ENCODE measurements around the gene MTX3.

MTX3 gene

DNA sequence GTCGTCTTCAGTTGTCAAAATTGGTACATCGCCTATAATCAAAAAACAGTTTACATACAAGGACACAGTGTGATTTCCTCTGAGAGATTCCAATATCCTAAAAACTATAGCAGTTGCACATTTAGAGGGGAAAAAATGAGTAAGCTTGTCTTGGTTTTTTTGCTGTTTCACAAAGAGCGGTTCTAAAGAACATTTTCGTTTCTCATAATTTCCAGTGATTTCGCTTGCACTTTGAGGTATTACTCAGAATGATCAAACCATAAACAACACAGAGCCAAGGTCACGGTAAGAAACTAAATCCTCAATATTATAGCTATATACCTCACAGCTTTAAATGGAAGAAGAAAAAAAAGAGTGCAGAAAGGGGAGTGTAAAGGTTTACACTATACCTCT, 861 bp downstream of the MTX3 start:
- Histone ChIP-seq H3K79me1 (replicated peaks; ENCODE audit: low read length, poor library complexity, severe bottlenecking) (peaks cover 11% of the 10 kb centered on the region), H3K14ac (ENCODE audit: low read length in 2 of 2) (no peak overlapping the region), H2BK12ac (ENCODE audit: low read length in 2 of 2) (no peak overlapping the region), H2BK5ac (ENCODE audit: low read depth, low read length, poor library complexity, severe bottlenecking) (no peak overlapping the region), H3K23ac (ENCODE audit: low read length in 2 of 2) (no peak overlapping the region), H3K27ac (ENCODE audit: low read length, poor library complexity, severe bottlenecking) (no peak overlapping the region), H3K9ac (ENCODE audit: low read length) (peak overlapping the region; percentile 95), H3K36me3 (ENCODE audit: control insufficient read depth in 1 of 2, insufficient read depth in 2 of 2, low read depth in 1 of 2, low read length in 2 of 2) (peaks cover 0 to 35% of the 10 kb centered on the region in 2 experiments), H3K4me2 (ENCODE audit: low read length, poor library complexity, severe bottlenecking) (peak overlapping the region; percentile 50), H4K91ac (ENCODE audit: low read length) (no peak overlapping the region), H2AFZ (ENCODE audit: low read depth, low read length) (no peak overlapping the region), H4K8ac (ENCODE audit: low read length) (no peak overlapping the region), H2BK120ac (ENCODE audit: low read depth, low read length) (no peak overlapping the region), H3K9me3 (ENCODE audit: control insufficient read depth, low read length) (no peaks in the 10 kb centered on the region), H2AK5ac (ENCODE audit: low read length, severe bottlenecking) (no peak overlapping the region), H3K18ac (ENCODE audit: low read depth in 1 of 2, low read length in 2 of 2) (no peak overlapping the region), H3K27me3 (ENCODE audit: control insufficient read depth in 1 of 2, insufficient read depth in 1 of 2, low read length in 2 of 2) (no peaks in the 10 kb centered on the region), H2BK15ac (ENCODE audit: low read depth, poor library complexity, severe bottlenecking) (no peak overlapping the region), H3K4me1 (ENCODE audit: control insufficient read depth, insufficient read depth, low read depth, low read length) (peaks cover 1% of the 10 kb centered on the region), H3K4ac (ENCODE audit: low read depth in 1 of 2, low read length in 2 of 2) (no peak overlapping the region), H3K4me3 (ENCODE audit: insufficient read depth in 1 of 2, low read depth in 1 of 2, low read length in 2 of 2) (peak overlapping the region in 1 of 2 experiments; percentile 95)
- DNase-seq = peak; percentile 61
- WGBS = 60% methylated on average over 5 of the region's 6 CpGs

DNA sequence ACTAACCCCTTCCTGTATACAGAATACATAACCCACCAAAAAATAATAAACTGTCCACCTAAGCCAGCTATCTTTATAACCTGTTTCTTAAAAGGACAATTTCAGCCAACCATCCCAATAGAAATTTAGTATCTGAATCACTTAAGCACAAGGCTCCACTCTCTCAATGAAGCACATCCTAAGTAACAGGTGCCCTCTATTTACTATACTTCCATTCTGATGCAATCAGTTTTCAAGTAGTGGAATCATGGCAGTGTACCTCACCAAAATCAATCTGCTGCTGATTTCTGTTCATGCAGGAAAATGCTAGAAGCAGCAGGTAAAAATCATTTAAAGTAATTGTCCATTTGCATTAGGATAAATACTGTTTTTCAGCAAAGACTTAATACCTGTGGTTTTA, 4.8 kb downstream of the MTX3 start:
- no peak for DNase-seq
- H2BK120ac ChIP-seq (ENCODE audit: low read depth, low read length) = no peak overlapping the region
- no peak overlapping the region for H3K4me3 ChIP-seq (ENCODE audit: insufficient read depth in 1 of 2, low read depth in 1 of 2, low read length in 2 of 2)
- no peak overlapping the region for H4K91ac ChIP-seq (ENCODE audit: low read length)
- no peak overlapping the region for H3K18ac ChIP-seq (ENCODE audit: low read depth in 1 of 2, low read length in 2 of 2)
- H3K36me3 ChIP-seq (ENCODE audit: control insufficient read depth in 1 of 2, insufficient read depth in 2 of 2, low read depth in 1 of 2, low read length in 2 of 2) = peaks cover 2 to 70% of the 10 kb centered on the region in 2 experiments
- no peak overlapping the region for H2AK5ac ChIP-seq (ENCODE audit: low read length, severe bottlenecking)
- H3K4ac ChIP-seq (ENCODE audit: low read depth in 1 of 2, low read length in 2 of 2) = no peak overlapping the region
- H3K9me3 ChIP-seq (ENCODE audit: control insufficient read depth, low read length) = no peaks in the 10 kb centered on the region
- H3K27me3 ChIP-seq (ENCODE audit: control insufficient read depth in 1 of 2, insufficient read depth in 1 of 2, low read length in 2 of 2) = no peaks in the 10 kb centered on the region
- H3K4me1 ChIP-seq (ENCODE audit: control insufficient read depth, insufficient read depth, low read depth, low read length) = no peaks in the 10 kb centered on the region
- H3K4me2 ChIP-seq (ENCODE audit: low read length, poor library complexity, severe bottlenecking) = no peak overlapping the region
- H3K23ac ChIP-seq (ENCODE audit: low read length in 2 of 2) = no peak overlapping the region
- H3K9ac ChIP-seq (ENCODE audit: low read length) = no peak overlapping the region
- H2BK5ac ChIP-seq (ENCODE audit: low read depth, low read length, poor library complexity, severe bottlenecking) = no peak overlapping the region
- no peak overlapping the region for H2BK12ac ChIP-seq (ENCODE audit: low read length in 2 of 2)
- no peak overlapping the region for H2AFZ ChIP-seq (ENCODE audit: low read depth, low read length)
- no peak overlapping the region for H4K8ac ChIP-seq (ENCODE audit: low read length)
- no peak overlapping the region for H2BK15ac ChIP-seq (ENCODE audit: low read depth, poor library complexity, severe bottlenecking)
- H3K79me1 ChIP-seq (replicated peaks; ENCODE audit: low read length, poor library complexity, severe bottlenecking) = peaks cover 5% of the 10 kb centered on the region
- H3K14ac ChIP-seq (ENCODE audit: low read length in 2 of 2) = no peak overlapping the region
- no peak overlapping the region for H3K27ac ChIP-seq (ENCODE audit: low read length, poor library complexity, severe bottlenecking)

DNA sequence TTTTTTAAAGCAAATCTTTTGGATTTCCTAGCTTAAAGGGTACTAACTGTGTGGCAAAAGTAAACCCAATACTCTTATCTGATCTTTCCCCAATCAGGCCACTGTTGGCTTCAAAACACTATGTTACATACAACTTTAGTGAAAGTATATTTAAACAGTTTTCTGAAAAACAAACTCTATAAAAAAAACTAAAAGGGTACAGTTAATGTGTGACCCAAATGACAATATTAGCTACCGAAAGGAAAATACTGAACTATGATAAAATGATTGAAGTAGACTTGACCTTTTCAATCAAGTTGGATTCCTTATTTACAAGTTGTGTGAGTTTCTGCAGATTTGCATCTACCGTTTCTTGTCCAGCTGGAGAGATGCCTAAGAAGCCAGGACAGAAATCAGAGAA, 5.8 kb downstream of the MTX3 start:
- 100% methylated on average over 1 of the region's 2 CpGs for WGBS
- Histone ChIP-seq H3K36me3 (ENCODE audit: control insufficient read depth in 1 of 2, insufficient read depth in 2 of 2, low read depth in 1 of 2, low read length in 2 of 2) (peaks cover 2 to 78% of the 10 kb centered on the region in 2 experiments), H2AFZ (ENCODE audit: low read depth, low read length) (no peak overlapping the region)

DNA sequence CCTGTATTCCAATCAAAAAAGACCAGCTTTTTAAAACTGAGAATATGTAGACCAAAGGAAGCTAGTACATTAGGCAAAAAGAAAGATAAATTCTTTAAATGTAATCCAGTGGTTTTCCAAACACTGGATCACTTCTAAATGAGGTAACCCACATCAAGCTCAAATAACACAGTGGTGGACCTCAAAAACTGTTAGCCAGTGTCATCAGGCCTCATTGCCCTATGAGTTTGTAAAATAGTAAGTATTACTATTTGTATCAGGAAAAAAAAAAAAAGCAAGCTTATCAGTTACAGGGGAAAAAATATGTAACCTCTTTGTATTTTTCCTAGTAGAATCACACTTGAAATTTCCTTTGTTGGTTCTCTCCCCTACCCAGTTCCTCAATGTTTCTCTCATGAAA, 6.7 kb downstream of the MTX3 start:
- H3K79me1 ChIP-seq (replicated peaks; ENCODE audit: low read length, poor library complexity, severe bottlenecking) = peaks cover 2% of the 10 kb centered on the region
- H3K23ac ChIP-seq (ENCODE audit: low read length in 2 of 2) = no peak overlapping the region
- no peaks in the 10 kb centered on the region for H3K9me3 ChIP-seq (ENCODE audit: control insufficient read depth, low read length)
- H2AK5ac ChIP-seq (ENCODE audit: low read length, severe bottlenecking) = no peak overlapping the region
- H2BK12ac ChIP-seq (ENCODE audit: low read length in 2 of 2) = no peak overlapping the region
- H3K27me3 ChIP-seq (ENCODE audit: control insufficient read depth in 1 of 2, insufficient read depth in 1 of 2, low read length in 2 of 2) = no peaks in the 10 kb centered on the region
- H2BK15ac ChIP-seq (ENCODE audit: low read depth, poor library complexity, severe bottlenecking) = no peak overlapping the region
- H3K36me3 ChIP-seq (ENCODE audit: control insufficient read depth in 1 of 2, insufficient read depth in 2 of 2, low read depth in 1 of 2, low read length in 2 of 2) = peaks cover 2 to 87% of the 10 kb centered on the region in 2 experiments
- no peak overlapping the region for H3K18ac ChIP-seq (ENCODE audit: low read depth in 1 of 2, low read length in 2 of 2)
- H4K91ac ChIP-seq (ENCODE audit: low read length) = no peak overlapping the region
- H3K4me2 ChIP-seq (ENCODE audit: low read length, poor library complexity, severe bottlenecking) = no peak overlapping the region
- H3K9ac ChIP-seq (ENCODE audit: low read length) = no peak overlapping the region
- H2BK5ac ChIP-seq (ENCODE audit: low read depth, low read length, poor library complexity, severe bottlenecking) = no peak overlapping the region
- H3K27ac ChIP-seq (ENCODE audit: low read length, poor library complexity, severe bottlenecking) = no peak overlapping the region
- H3K4ac ChIP-seq (ENCODE audit: low read depth in 1 of 2, low read length in 2 of 2) = no peak overlapping the region
- H2BK120ac ChIP-seq (ENCODE audit: low read depth, low read length) = no peak overlapping the region
- H4K8ac ChIP-seq (ENCODE audit: low read length) = no peak overlapping the region
- H3K4me3 ChIP-seq (ENCODE audit: insufficient read depth in 1 of 2, low read depth in 1 of 2, low read length in 2 of 2) = no peak overlapping the region
- DNase-seq = no peak
- no peak overlapping the region for H2AFZ ChIP-seq (ENCODE audit: low read depth, low read length)
- no peak overlapping the region for H3K14ac ChIP-seq (ENCODE audit: low read length in 2 of 2)
- H3K4me1 ChIP-seq (ENCODE audit: control insufficient read depth, insufficient read depth, low read depth, low read length) = no peaks in the 10 kb centered on the region

More for the DNA sequence above, 5.8 kb downstream of the MTX3 start:
- no peak for DNase-seq
- Histone ChIP-seq H2BK12ac (ENCODE audit: low read length in 2 of 2) (no peak overlapping the region), H2BK5ac (ENCODE audit: low read depth, low read length, poor library complexity, severe bottlenecking) (no peak overlapping the region), H3K27me3 (ENCODE audit: control insufficient read depth in 1 of 2, insufficient read depth in 1 of 2, low read length in 2 of 2) (no peaks in the 10 kb centered on the region), H4K91ac (ENCODE audit: low read length) (no peak overlapping the region), H3K9ac (ENCODE audit: low read length) (no peak overlapping the region), H2AK5ac (ENCODE audit: low read length, severe bottlenecking) (no peak overlapping the region), H3K18ac (ENCODE audit: low read depth in 1 of 2, low read length in 2 of 2) (no peak overlapping the region), H3K23ac (ENCODE audit: low read length in 2 of 2) (no peak overlapping the region), H3K27ac (ENCODE audit: low read length, poor library complexity, severe bottlenecking) (no peak overlapping the region), H2BK120ac (ENCODE audit: low read depth, low read length) (no peak overlapping the region), H3K9me3 (ENCODE audit: control insufficient read depth, low read length) (no peaks in the 10 kb centered on the region), H3K4me1 (ENCODE audit: control insufficient read depth, insufficient read depth, low read depth, low read length) (no peaks in the 10 kb centered on the region), H2BK15ac (ENCODE audit: low read depth, poor library complexity, severe bottlenecking) (no peak overlapping the region), H3K4me3 (ENCODE audit: insufficient read depth in 1 of 2, low read depth in 1 of 2, low read length in 2 of 2) (no peak overlapping the region), H3K14ac (ENCODE audit: low read length in 2 of 2) (no peak overlapping the region), H3K4me2 (ENCODE audit: low read length, poor library complexity, severe bottlenecking) (no peak overlapping the region), H3K4ac (ENCODE audit: low read depth in 1 of 2, low read length in 2 of 2) (no peak overlapping the region), H3K79me1 (replicated peaks; ENCODE audit: low read length, poor library complexity, severe bottlenecking) (peaks cover 2% of the 10 kb centered on the region), H4K8ac (ENCODE audit: low read length) (no peak overlapping the region)

All from mesenchymal stem cell (in vitro differentiated cells and primary cell).